GM12878 (cell line): ENCODE results near the gene MPRIP.

Experiments
- CTCF ChIP-seq, 3 experiments: IDR thresholded peaks in 2 of 3; conservative IDR thresholded peaks in 1 of 3; 2 replicates each; pipeline ENCODE4 v1.5.1; 2011; ENCODE audit warnings: low read depth in 3 of 3, low read length in 3 of 3, mild to moderate bottlenecking in 3 of 3, control low read depth in 2 of 3, moderate library complexity in 2 of 3, inconsistent platforms in 1 of 3, mixed read lengths in 1 of 3; ENCODE audit not compliant: control insufficient read depth in 2 of 3, insufficient read depth in 1 of 3; ENCODE audit errors: extremely low read depth in 1 of 3
- EGR1 ChIP-seq, 2 experiments: IDR thresholded peaks; 1 replicate in 1 of 2; 2 replicates in 1 of 2; pipeline ENCODE4 v1.6.1; 2011 to 2012; ENCODE audit warnings: low read depth in 2 of 2, low read length in 2 of 2, borderline replicate concordance in 1 of 2, mild to moderate bottlenecking in 1 of 2, moderate library complexity in 1 of 2
- POLR2A ChIP-seq: IDR thresholded peaks from 2 replicates; pipeline ENCODE4 v1.6.1; 2011; ENCODE audit warnings: low read depth, mild to moderate bottlenecking, low read length

- TF ChIP-seq EGR1 (IDR thresholded peaks at IDR 0.05; ENCODE audit: borderline replicate concordance in 1 of 2, low read depth in 2 of 2, low read length in 2 of 2) (no peak), CTCF (IDR thresholded peaks at IDR 0.05 in 2 of 3, conservative IDR thresholded peaks at IDR 0.05 in 1 of 3; ENCODE audit: control insufficient read depth in 2 of 3, extremely low read depth in 1 of 3, insufficient read depth in 1 of 3, low read depth in 3 of 3, low read length in 3 of 3) (no peak), POLR2A (no peak)
Measured at GRCh38 chr17:17064322-17064721, 22.1 kb downstream of the MPRIP start.
